HG03159 (cell line): ENCODE measurements around the gene SNRNP200.

Experiments
- ATAC-seq: cut with Tn5 transposase; IDR thresholded peaks from one replicate; pipeline ENCODE4 v1.9.1; 2021; ENCODE audit warnings: mild to moderate bottlenecking, moderate library complexity; ENCODE audit not compliant: unreplicated experiment

Gene SNRNP200

GRCh38 chr2:96305091-96305978 is at the start of gene SNRNP200:
TSS of gene SNRNP200 (minus strand) at chr2:96305546. CDS start at chr2:96305437, 109 bp downstream.
- ATAC-seq: peak; percentile 95

GRCh38 chr2:96354492-96354891 is 49.1 kb upstream of the SNRNP200 start:
- no peak for ATAC-seq

DNA sequence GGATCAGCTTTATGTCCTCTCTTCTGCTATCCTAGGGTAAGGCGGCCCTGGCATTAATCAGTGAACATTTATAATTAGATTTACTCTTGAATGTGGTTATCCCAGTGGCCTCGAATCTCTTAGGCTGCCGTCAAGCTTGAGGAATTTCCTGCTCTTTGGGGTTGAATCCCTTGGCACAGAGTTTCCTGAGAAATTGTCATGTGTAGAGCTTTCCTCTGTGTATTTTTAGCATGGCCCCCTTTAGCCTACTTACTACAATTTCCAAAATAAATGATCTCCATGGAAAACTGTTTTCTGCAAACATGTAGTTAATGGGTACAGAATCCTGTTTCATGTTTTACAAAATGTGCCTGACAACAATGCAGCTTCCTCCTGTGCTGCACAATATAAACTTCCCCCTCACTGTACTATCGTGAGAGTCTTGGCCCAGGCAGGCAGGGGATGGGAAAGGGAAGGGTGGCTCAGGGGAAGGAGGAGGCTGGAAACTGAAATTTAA is 48.3 kb upstream of the SNRNP200 start:
- no peak for ATAC-seq

- ATAC-seq: no peak
Measured at GRCh38 chr2:96353032-96353561, 47.8 kb upstream of the SNRNP200 start.

GRCh38 chr2:96347395-96347794 is 42.0 kb upstream of the SNRNP200 start:
- ATAC-seq: no peak

GRCh38 chr2:96345868-96346462 is 40.6 kb upstream of the SNRNP200 start:
- ATAC-seq: no peak

DNA sequence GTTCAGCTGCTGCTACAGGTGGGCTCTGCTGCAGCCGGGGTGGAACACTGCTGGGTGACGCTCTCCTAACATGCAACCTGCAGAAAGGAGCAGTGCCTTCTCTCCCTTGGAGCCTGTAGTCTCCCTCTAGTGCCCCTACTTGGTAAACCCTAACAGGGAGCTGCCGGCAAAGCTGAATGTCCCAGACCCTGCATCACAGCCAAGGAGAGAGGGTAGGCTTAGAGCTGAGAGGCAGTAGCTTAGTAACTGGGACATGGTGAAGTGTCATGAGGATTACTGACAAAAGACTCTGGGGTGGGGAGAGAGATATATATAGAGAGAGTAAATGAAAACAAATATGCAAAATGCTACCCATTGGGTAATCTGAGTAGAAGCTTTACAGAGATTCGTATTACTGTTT is 40.1 kb upstream of the SNRNP200 start:
- no peak for ATAC-seq

- peak; percentile 89 for ATAC-seq
Measured at GRCh38 chr2:96344011-96344410, 38.7 kb upstream of the SNRNP200 start.

DNA sequence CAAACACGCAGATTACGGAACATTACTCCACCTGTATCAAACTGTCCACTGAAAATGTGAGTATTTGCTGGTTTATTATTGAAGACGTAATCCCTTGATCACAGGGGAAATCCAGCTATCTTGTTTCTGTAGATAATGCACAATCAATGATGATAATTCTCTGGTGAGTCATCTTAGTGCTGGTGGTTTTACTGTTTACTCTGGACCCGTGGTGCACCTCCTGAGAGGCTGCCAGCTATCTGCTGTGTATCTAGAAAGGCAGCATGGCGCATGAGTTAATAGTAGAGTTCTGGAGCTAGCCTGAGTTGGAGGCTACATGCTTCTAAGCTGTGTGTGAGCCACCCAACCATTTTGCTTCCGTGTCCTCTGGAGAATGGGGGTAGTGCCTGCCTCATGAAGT is 36.7 kb upstream of the SNRNP200 start:
- no peak for ATAC-seq

DNA sequence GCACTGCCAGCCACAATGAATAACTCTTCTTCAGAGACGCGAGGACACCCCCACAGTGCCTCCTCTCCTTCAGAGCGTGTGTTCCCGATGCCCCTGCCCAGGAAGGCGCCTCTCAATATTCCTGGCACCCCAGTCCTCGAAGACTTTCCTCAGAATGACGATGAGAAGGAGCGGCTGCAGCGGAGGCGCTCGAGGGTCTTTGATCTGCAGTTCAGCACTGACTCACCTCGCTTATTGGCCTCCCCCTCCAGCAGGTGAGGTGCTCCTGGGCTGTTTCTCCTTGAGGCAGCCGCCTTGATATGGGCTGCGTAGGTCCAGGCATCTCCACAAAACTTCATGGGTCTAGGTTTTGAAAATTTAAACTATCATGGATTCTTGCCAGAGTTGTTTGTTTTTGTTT is 36.3 kb upstream of the SNRNP200 start:
- no peak for ATAC-seq

DNA sequence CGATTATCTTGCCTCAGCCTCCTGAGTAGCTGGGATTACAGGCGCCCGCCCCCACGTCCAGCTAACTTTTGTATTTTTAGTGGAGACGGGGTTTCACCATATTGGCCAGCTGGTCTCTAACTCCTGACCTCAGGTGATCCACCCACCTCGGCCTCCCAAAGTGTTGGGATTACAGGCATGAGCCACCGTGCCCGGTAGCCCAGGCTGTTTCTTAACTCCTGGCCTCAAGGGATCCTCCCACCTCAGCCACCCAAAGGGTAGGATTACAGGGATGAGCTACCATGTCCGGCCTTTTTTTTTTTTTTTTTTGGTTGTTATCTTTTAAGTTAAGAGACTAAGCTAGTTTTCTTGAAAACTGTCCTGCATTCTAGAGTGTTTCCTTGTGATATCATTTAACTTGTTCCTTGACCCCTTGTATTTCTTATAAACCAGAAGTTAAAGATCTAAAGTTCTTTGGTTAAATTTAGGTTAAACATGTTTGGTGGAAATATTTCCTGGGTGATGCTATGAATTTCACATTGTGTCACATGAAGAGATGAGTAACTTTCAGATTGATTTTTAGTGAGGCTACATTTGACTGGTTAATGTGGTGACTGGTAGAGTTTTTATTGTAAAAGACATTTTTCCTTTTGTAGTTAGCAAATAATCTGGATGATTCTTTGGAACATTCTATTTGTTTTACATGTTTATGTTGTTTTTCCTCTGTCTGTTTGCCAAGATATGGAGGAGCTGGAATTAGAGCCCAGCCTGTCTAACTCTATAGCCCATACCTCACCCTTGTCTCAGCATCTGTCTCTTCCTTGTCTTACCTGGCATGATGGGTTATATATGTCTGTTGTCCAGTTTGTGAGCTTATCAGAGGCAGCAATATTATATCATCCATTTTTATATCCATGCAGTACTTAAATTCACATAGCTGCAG is 35.4 kb upstream of the SNRNP200 start:
- ATAC-seq: no peak

DNA sequence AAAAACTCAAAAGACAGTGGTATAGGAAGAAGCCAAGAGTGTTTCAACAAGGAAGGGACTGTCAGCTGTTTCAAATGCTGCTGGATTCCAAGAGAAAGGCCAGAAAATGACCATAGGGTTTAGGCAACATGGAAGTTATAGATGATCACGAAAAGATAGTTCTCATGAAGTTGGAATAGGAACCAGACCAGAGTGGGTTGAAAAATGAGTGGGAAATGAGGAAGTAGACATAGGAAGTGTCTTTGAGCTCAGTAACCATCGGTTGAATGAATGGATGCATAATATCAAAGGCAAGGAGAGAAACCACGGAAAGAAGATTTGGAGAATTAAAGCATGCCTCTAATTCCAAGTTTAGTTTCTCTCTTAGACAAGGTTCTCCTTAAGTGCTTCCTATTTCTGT is 31.5 kb upstream of the SNRNP200 start:
- ATAC-seq: no peak

GRCh38 chr2:96336104-96336775 is 30.9 kb upstream of the SNRNP200 start:
- ATAC-seq: peak; percentile 5

GRCh38 chr2:96333708-96334107 is 28.4 kb upstream of the SNRNP200 start:
- ATAC-seq: no peak

- ATAC-seq: no peak
Measured at GRCh38 chr2:96330407-96330806, 25.1 kb upstream of the SNRNP200 start.

GRCh38 chr2:96329874-96330273 is 24.5 kb upstream of the SNRNP200 start:
- ATAC-seq: no peak

GRCh38 chr2:96329456-96329855 is 24.1 kb upstream of the SNRNP200 start:
- no peak for ATAC-seq

- no peak for ATAC-seq
Measured at GRCh38 chr2:96326990-96327820, 21.9 kb upstream of the SNRNP200 start.

DNA sequence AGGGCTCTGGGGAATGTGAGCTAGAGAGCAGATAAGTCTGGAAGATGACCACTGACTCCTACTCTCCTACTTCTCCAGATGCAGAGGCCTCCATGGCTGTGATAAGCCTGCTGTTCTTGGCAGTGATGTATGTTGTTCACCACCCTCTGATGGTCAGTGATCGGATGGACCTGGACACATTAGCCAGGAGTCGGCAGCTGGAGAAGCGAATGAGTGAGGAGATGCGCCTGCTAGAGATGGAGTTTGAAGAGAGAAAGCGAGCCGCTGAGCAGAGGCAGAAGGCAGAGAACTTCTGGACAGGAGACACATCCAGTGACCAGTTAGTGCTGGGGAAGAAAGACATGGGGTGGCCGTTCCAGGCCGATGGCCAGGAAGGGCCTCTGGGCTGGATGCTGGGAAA is 21.2 kb upstream of the SNRNP200 start:
- ATAC-seq: no peak
